ENCODE data around the gene MRPL3.
"Not testable (repeated sequence)": the region's sequence is repeated elsewhere in the genome, so short reads cannot be mapped to it uniquely, and the experiment has no call there.

Gene MRPL3

GRCh38 chr3:131494706-131495105 lies 8.1 kb downstream of the MRPL3 start:
- no peak for DNase-seq (ENCODE audit: low read depth)

DNA sequence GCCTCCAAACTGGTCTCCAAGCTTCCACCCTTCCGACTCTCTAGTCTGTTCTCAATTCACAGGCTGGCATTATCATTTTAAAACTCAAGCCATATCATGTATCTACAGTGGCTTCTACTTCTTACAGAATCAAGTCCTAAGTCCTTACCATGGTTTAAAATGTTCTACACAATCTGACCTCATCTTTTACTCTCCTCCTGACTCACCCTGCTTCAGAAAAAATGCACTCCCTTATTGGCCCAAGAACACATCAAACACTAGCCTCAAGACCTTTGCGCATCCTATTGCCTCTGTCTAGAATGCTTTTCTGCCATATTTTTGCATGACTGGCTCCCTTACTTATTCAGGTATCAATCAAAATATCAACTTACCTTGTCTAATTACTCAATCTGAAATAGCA lies 11.0 kb downstream of the MRPL3 start:
- DNase-seq (ENCODE audit: low read depth): no peak

- DNase-seq (ENCODE audit: low read depth): no peak
Observed at GRCh38 chr3:131491084-131491483, 11.7 kb downstream of the MRPL3 start.

DNA sequence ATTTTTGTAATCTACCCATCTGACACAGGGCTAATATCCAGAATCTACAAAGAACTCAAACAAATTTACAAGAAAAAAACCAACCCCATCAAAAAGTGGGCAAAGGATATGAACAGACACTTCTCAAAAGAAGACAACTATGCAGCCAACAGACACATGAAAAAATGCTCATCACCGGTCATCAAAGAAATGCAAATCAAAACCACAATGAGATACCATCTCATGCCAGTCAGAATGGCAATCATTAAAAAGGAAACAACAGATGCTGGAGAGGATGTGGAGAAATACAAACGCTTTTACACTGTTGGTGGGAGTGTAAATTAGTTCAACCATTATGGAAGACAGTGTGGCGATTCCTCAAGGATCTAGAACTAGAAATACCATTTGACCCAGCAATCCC lies 16.2 kb downstream of the MRPL3 start:
- DNase-seq (ENCODE audit: low read depth): not testable (repeated sequence)

DNA sequence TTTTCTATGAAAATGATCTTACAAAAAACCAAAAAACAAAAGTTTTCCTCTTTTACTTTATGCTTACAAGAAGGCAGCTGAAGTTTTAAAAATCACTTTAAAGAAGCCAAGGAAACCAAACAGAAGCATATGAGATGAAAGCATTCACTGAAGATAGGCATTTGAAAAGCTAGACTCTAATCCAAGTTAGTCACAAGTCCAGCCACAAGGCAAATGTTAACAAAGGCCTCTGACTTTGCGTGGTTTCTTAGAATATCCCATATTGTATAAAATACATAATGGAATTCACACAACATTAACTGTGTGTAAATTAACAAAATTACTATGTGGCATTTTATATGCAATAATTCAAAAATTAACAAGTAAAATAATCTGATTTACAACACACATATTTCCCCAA lies 17.7 kb downstream of the MRPL3 start:
- no peak for DNase-seq (ENCODE audit: low read depth)

DNA sequence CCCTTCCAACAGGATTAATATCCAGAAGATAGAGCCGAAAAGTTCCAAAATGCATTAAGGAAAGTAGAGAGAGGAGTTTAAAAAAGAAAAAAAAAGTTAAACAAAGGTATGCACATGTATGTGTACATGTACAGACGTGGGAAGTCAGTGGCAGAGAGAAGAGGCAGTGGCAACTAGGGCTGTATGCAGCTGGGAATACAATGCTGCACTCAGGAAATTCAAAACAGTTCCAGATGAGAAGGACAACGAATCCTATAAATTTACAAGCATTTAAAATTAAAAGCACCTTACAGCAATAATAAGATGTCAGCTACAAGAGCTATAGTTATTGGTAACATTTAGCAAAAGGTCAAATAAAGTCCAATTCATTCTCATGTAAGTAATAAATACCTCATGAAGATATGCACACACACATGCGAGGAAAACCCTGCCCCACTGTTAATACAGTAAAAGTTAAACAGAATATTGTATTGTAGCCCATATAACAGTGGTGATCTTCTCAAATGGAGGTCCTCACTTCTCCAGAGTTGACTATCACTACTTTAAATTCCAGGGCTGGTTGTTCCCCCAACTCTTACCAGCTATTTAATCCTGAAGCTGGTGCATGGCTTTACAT lies 18.2 kb downstream of the MRPL3 start:
- no peak for DNase-seq (ENCODE audit: low read depth)

GRCh38 chr3:131480116-131480515 lies 22.7 kb downstream of the MRPL3 start:
- DNase-seq (ENCODE audit: low read depth): no peak

GRCh38 chr3:131477813-131478212 lies 25.0 kb downstream of the MRPL3 start:
- DNase-seq (ENCODE audit: low read depth): no peak

GRCh38 chr3:131474115-131474514 lies 28.7 kb downstream of the MRPL3 start:
- no peak for DNase-seq (ENCODE audit: low read depth)

- no peak for DNase-seq (ENCODE audit: low read depth)
Observed at GRCh38 chr3:131470377-131470776, 32.4 kb downstream of the MRPL3 start.

DNA sequence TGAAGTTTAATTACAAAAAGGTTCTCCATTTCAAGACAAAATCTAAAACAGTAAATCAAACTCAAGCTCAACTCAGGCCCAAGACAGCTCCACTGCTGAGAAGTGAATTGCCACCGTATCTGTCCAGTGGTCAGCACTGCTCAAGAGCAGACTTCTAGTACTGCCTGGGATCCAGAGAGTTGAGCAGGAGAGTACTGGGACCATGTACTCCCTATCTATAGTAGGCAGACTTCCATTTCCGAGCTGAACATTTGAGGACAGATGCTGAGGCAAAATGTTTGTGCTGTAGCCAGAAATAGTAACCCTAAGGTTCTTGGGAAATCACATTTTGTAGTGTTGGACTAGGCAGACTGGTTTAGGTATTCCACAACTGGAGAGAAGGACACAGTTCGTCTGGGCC lies 44.1 kb downstream of the MRPL3 start:
- no peak for DNase-seq (ENCODE audit: low read depth)

DNA sequence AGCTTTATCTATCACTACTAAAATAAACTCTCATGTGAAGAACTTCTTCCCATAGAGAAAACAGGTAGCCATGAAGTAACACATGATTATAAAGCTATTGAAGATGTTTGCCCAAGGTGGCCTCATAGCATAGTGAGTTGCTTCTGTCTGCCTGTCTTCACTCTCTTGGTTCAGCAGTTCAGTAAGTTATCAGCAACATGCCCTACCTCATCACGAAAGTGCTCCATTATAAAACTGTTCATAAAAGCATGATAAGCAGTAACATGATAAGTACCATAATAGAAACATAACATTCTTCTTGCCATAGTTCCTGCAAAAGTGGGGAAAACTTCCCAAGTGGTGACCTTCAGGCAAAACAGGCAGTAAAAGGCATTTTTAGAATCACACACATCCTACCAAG lies 45.6 kb downstream of the MRPL3 start:
- DNase-seq (ENCODE audit: low read depth): no peak

- DNase-seq (ENCODE audit: low read depth): peak; percentile 16
Observed at GRCh38 chr3:131454501-131454900, 48.3 kb downstream of the MRPL3 start.

- no peak for DNase-seq (ENCODE audit: low read depth)
Observed at GRCh38 chr3:131453533-131453932, 49.2 kb downstream of the MRPL3 start.

- DNase-seq (ENCODE audit: low read depth): no peak
Observed at GRCh38 chr3:131447349-131447748, 55.4 kb downstream of the MRPL3 start.

- no peak for DNase-seq (ENCODE audit: low read depth)
Observed at GRCh38 chr3:131444180-131444579, 58.6 kb downstream of the MRPL3 start.

GRCh38 chr3:131439084-131439483 lies 63.7 kb downstream of the MRPL3 start:
- no peak for DNase-seq (ENCODE audit: low read depth)

DNA sequence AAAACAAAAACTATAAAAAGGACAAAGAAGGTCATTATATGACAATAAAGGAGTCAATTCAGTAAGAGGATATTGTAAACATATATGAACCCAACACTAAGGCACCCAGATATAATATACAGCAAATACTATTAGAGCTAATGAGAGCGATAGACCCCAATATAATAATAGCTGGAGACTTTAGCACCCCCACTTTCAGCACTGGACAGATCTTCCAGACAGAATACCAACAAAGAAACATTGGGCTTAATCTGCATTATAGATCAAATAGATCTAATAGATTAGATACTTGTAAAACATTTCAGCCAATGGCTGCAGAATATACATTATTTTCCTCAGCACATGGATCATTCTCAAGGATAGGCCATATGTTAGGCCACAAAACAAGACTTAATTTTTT lies 67.8 kb downstream of the MRPL3 start:
- DNase-seq (ENCODE audit: low read depth): no peak

DNA sequence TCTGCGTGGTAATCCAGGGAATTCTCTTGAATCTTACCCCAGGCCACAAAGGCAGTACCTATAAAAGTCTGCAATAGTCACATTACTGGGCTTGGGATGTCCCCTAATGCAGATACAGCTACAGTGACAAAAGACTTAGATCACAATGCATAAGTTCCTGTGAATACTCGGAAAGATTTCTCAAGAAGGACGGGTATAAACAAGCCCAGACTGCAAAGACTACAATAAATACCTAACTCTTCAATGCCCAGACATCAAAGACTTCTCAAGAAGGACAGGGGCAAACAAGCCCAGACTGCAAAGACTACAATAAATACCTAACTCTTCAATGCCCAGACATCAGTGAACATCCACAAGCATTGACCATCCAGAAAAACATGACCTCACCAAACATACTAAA lies 70.3 kb downstream of the MRPL3 start:
- no peak for DNase-seq (ENCODE audit: low read depth)

DNA sequence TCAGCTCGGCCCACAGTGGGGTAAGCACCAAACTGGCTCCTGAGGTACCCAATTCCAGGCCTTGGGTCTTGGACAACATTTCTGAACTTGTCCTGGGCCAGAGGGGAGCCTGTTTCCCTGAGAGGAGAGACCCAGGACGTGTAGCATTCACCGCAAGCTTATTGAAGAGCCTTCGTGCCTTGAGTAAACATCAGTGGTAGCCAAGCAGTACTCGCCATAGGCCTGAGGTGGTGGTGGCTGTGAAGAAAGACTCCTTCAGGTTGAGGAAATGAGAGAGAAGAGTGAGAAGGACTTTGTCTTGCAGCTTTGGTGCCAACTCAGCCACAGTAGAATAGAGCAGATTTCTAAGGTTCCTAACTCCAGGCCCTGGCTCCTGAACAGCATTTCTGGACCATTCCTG lies 71.0 kb downstream of the MRPL3 start:
- no peak for DNase-seq (ENCODE audit: low read depth)

DNA sequence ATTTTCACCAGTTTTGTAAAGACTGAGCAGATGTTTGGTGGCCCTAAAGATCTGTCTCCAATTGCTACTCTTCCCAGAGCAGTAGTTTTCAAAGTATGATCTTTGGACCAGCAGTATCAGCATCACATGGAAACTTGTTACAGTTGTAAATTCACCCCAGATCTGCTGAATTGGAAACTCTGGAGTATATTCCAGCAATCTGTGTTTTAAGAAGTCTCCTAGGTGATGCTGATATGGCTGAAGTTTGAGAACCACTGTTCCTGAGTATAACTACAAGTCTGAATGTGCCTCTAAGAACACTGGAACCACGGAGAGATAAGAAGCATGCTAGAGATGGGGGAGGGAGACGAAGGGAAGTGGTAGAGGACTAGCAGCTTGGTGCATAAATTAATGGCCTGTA lies 75.5 kb downstream of the MRPL3 start:
- DNase-seq (ENCODE audit: low read depth): no peak

DNA sequence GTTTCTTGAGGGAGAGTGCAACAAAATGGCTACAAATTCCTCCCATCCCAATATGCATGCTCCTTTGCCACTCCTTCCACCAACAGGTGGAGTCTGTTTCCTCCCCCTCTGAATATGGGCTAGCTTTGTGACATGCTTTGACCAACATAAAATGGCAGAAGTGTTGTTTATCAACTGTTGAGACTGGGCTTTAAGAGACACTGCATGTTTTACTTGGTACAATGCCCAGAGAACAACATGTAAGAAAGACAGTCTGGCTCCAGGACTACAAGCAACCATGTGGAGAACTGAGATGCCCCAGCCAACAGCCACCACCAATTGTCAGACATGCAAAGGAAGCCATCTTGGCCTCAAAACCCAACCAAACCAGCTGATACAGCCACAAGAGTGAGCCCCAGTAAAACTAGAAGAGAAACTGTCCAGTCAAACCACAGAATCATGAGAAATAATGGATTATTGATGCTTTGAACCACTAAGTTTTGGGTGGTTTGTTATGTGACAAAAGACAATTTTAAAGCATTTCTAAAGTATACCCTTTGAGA lies 80.7 kb downstream of the MRPL3 start:
- DNase-seq (ENCODE audit: low read depth): no peak

- DNase-seq (ENCODE audit: low read depth): no peak
Observed at GRCh38 chr3:131421301-131421700, 81.5 kb downstream of the MRPL3 start.

- no peak for DNase-seq (ENCODE audit: low read depth)
Observed at GRCh38 chr3:131417751-131418150, 85.0 kb downstream of the MRPL3 start.
